Neural cell (in vitro differentiated cells): ENCODE data around the gene ZNF440. TPM values are rescaled to one million over a fixed set of nuclear protein-coding genes. Genes with fewer than 3 reads are reported as not detected.

Source experiments
- H2AFZ ChIP-seq: fragments of 200-600, 300-800 bp; sonication (generic), shearing (Covaris generic); 2 replicates; pipeline ENCODE4 v1.6.0; 2014; ENCODE audit warnings: low read depth, mild to moderate bottlenecking, antibody characterized with exemption, low read length, moderate library complexity
- H3F3A ChIP-seq: fragments of 200-600 bp; shearing (Covaris generic); 2 replicates; pipeline ENCODE4 v1.6.1; 2016; ENCODE audit warnings: mild to moderate bottlenecking, moderate library complexity, mixed read lengths, antibody characterized with exemption, low read length; ENCODE audit not compliant: insufficient read depth, poor library complexity, severe bottlenecking
- H3K27ac ChIP-seq: fragments of 200-600, 300-800 bp; sonication (generic), shearing (Covaris generic); 2 replicates; pipeline ENCODE4 v1.5.1; 2014; ENCODE audit warnings: mild to moderate bottlenecking, low read length, moderate library complexity
- H3K27me3 ChIP-seq: fragments of 300-800, 200-600 bp; sonication (generic), shearing (Covaris generic); 2 replicates; pipeline ENCODE4 v1.6.0; 2014; ENCODE audit warnings: mild to moderate bottlenecking, low read depth, low read length, moderate library complexity; ENCODE audit not compliant: insufficient read depth
- H3K36me3 ChIP-seq: fragments of 300-800, 200-600 bp; sonication (generic), shearing (Covaris generic); 2 replicates; pipeline ENCODE4 v1.5.1; 2014; ENCODE audit warnings: mild to moderate bottlenecking, antibody characterized with exemption, low read length, moderate library complexity; ENCODE audit not compliant: insufficient read depth
- H3K4me2 ChIP-seq: fragments of 300-800, 200-600 bp; sonication (generic), shearing (Covaris generic); 2 replicates; pipeline ENCODE4 v1.6.0; 2014; ENCODE audit warnings: mild to moderate bottlenecking, low read length
- H3K4me3 ChIP-seq: fragments of 300-800, 200-600 bp; sonication (generic), shearing (Covaris generic); 2 replicates; pipeline ENCODE4 v1.5.1; 2014; ENCODE audit warnings: mild to moderate bottlenecking, low read length, moderate library complexity
- H3K79me2 ChIP-seq: fragments of 200-600 bp; shearing (Covaris generic); replicated peaks from 2 replicates; pipeline ENCODE4 v1.6.0; 2014; ENCODE audit warnings: mild to moderate bottlenecking, low read length, moderate library complexity; ENCODE audit not compliant: insufficient read depth
- H3K9ac ChIP-seq: fragments of 300-800, 200-600 bp; sonication (generic), shearing (Covaris generic); 2 replicates; pipeline ENCODE4 v1.6.1; 2016; ENCODE audit warnings: mild to moderate bottlenecking, low read length, mixed read lengths
- H3K9me2 ChIP-seq: fragments of 200-600 bp; shearing (Covaris generic); 2 replicates; pipeline ENCODE4 v1.6.1; 2016; ENCODE audit warnings: mild to moderate bottlenecking, low read length, mixed read lengths; ENCODE audit not compliant: insufficient read depth
- H3K9me3 ChIP-seq: fragments of 200-600, 300-800 bp; sonication (generic), shearing (Covaris generic); 2 replicates; pipeline ENCODE4 v1.6.1; 2016; ENCODE audit warnings: mild to moderate bottlenecking, mixed run types, low read length, moderate library complexity, mixed read lengths
- H4K20me1 ChIP-seq: fragments of 200-600 bp; shearing (Covaris generic); 2 replicates; pipeline ENCODE4 v1.6.1; 2016; ENCODE audit warnings: mild to moderate bottlenecking, mixed run types; ENCODE audit not compliant: insufficient read depth
- EP300 ChIP-seq: fragments of 450-650 bp; conservative IDR thresholded peaks from 2 replicates; pipeline ENCODE4 v1.6.1; 2014; ENCODE audit warnings: antibody characterized with exemption, mild to moderate bottlenecking, moderate library complexity; ENCODE audit not compliant: poor library complexity, severe bottlenecking
- EZH2 ChIP-seq: fragments of 200-600, 300-800 bp; shearing (Covaris generic), sonication (generic); IDR thresholded peaks from 2 replicates; pipeline ENCODE4 v1.6.1; 2014; ENCODE audit warnings: antibody characterized with exemption, low read length, borderline replicate concordance, mild to moderate bottlenecking; ENCODE audit not compliant: insufficient read depth, poor library complexity, severe bottlenecking
- MXI1 ChIP-seq: fragments of 450-650 bp; conservative IDR thresholded peaks from 2 replicates; pipeline ENCODE4 v1.6.1; 2014; ENCODE audit warnings: antibody characterized with exemption, mild to moderate bottlenecking; ENCODE audit not compliant: poor library complexity, severe bottlenecking
- POLR2AphosphoS5 ChIP-seq: IDR thresholded peaks from 2 replicates; pipeline ENCODE4 v1.6.1; 2012
- RAD21 ChIP-seq: fragments of 450-650 bp; conservative IDR thresholded peaks from 2 replicates; pipeline ENCODE4 v1.6.1; 2014; ENCODE audit warnings: antibody characterized with exemption, mild to moderate bottlenecking, moderate library complexity
- SMC3 ChIP-seq: fragments of 450-650 bp; conservative IDR thresholded peaks from 2 replicates; pipeline ENCODE4 v1.6.1; 2014; ENCODE audit warnings: antibody characterized with exemption, mild to moderate bottlenecking, moderate library complexity; ENCODE audit not compliant: poor library complexity
- TAF1 ChIP-seq: IDR thresholded peaks from 2 replicates; pipeline ENCODE4 v1.6.1; 2012; ENCODE audit warnings: low read depth
- polyA plus RNA-seq: library from polyadenylated mRNA; depleted of rRNA; stranded (reverse); fragments of >200 nt; gene quantifications from 2 replicates; pipeline ENCODE4 v1.2.3, GENCODE V29; 2014
- TF ChIP-seq, protein P1 (sequence below): IDR thresholded peaks from 2 replicates; pipeline ENCODE4 v1.6.1; 2012; ENCODE audit warnings: borderline replicate concordance
- TF ChIP-seq, protein P2 (sequence below): fragments of 450-650 bp; IDR thresholded peaks from 2 replicates; pipeline ENCODE4 v1.5.1; 2014; ENCODE audit warnings: antibody characterized with exemption, mild to moderate bottlenecking, moderate library complexity; ENCODE audit not compliant: poor library complexity, severe bottlenecking

The ZNF440 gene
- polyA plus RNA-seq, 1 donor from 2014 or later = 26.6 TPM

DNA sequence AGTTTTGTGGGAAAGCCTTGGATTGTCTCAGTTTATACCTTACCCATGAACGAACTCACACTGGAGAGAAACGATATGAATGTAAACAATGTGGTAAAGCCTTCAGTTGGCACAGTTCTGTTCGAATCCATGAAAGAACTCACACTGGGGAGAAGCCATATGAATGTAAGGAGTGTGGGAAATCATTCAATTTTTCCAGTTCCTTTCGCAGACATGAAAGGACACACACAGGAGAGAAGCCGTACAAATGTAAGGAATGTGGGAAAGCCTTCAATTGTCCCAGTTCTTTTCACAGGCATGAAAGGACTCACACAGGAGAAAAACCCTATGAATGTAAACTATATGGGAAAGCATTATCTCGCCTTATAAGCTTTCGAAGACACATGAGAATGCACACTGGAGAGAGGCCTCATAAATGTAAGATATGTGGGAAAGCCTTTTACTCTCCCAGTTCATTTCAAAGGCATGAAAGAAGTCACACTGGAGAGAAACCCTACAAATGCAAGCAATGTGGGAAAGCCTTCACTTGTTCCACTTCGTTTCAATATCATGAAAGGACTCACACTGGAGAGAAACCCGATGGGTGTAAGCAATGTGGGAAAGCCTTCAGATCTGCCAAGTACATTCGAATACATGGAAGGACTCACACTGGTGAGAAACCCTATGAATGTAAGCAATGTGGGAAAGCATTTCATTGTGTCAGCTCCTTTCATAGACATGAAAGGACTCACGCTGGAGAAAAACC, 7.5 kb upstream of the ZNF440 start:
- TF ChIP-seq, protein P1, sequence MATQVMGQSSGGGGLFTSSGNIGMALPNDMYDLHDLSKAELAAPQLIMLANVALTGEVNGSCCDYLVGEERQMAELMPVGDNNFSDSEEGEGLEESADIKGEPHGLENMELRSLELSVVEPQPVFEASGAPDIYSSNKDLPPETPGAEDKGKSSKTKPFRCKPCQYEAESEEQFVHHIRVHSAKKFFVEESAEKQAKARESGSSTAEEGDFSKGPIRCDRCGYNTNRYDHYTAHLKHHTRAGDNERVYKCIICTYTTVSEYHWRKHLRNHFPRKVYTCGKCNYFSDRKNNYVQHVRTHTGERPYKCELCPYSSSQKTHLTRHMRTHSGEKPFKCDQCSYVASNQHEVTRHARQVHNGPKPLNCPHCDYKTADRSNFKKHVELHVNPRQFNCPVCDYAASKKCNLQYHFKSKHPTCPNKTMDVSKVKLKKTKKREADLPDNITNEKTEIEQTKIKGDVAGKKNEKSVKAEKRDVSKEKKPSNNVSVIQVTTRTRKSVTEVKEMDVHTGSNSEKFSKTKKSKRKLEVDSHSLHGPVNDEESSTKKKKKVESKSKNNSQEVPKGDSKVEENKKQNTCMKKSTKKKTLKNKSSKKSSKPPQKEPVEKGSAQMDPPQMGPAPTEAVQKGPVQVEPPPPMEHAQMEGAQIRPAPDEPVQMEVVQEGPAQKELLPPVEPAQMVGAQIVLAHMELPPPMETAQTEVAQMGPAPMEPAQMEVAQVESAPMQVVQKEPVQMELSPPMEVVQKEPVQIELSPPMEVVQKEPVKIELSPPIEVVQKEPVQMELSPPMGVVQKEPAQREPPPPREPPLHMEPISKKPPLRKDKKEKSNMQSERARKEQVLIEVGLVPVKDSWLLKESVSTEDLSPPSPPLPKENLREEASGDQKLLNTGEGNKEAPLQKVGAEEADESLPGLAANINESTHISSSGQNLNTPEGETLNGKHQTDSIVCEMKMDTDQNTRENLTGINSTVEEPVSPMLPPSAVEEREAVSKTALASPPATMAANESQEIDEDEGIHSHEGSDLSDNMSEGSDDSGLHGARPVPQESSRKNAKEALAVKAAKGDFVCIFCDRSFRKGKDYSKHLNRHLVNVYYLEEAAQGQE = no peak
- TF ChIP-seq EP300 = no peak
- no peak for TF ChIP-seq EZH2
- TF ChIP-seq MXI1 = no peak
- TF ChIP-seq TAF1 = no peak
- no peak for TF ChIP-seq SMC3
- TF ChIP-seq RAD21 = no peak
- no peak for TF ChIP-seq POLR2AphosphoS5
- TF ChIP-seq, protein P2, sequence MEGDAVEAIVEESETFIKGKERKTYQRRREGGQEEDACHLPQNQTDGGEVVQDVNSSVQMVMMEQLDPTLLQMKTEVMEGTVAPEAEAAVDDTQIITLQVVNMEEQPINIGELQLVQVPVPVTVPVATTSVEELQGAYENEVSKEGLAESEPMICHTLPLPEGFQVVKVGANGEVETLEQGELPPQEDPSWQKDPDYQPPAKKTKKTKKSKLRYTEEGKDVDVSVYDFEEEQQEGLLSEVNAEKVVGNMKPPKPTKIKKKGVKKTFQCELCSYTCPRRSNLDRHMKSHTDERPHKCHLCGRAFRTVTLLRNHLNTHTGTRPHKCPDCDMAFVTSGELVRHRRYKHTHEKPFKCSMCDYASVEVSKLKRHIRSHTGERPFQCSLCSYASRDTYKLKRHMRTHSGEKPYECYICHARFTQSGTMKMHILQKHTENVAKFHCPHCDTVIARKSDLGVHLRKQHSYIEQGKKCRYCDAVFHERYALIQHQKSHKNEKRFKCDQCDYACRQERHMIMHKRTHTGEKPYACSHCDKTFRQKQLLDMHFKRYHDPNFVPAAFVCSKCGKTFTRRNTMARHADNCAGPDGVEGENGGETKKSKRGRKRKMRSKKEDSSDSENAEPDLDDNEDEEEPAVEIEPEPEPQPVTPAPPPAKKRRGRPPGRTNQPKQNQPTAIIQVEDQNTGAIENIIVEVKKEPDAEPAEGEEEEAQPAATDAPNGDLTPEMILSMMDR = no peak
- Histone ChIP-seq H3F3A (no peaks in the 10 kb centered on the region), H3K9me2 (no peaks in the 10 kb centered on the region), H3K27me3 (no peaks in the 10 kb centered on the region), H4K20me1 (no peaks in the 10 kb centered on the region), H2AFZ (no peak overlapping the region), H3K4me3 (no peak overlapping the region), H3K9ac (no peak overlapping the region), H3K4me2 (no peak overlapping the region), H3K36me3 (peaks cover 30% of the 10 kb centered on the region), H3K79me2 (peaks cover 17% of the 10 kb centered on the region), H3K27ac (no peak overlapping the region), H3K9me3 (peaks cover 29% of the 10 kb centered on the region)

GRCh38 chr19:11807099-11807380, 7.0 kb upstream of the ZNF440 start:
- no peaks in the 10 kb centered on the region for H3K27me3 ChIP-seq
- no peak overlapping the region for H3K9ac ChIP-seq
- H3K27ac ChIP-seq = no peak overlapping the region

More at GRCh38 chr19:11807099-11807380, 7.0 kb upstream of the ZNF440 start:
- H3K4me3 ChIP-seq = no peak overlapping the region
- H3F3A ChIP-seq = no peaks in the 10 kb centered on the region
- peaks cover 12% of the 10 kb centered on the region for H3K79me2 ChIP-seq
- H3K4me2 ChIP-seq = no peak overlapping the region
- H2AFZ ChIP-seq = no peak overlapping the region
- H3K9me3 ChIP-seq = peaks cover 29% of the 10 kb centered on the region
- no peak for TF ChIP-seq TAF1
- no peak for TF ChIP-seq RAD21
- TF ChIP-seq, protein P2 = no peak
- TF ChIP-seq, protein P1 = no peak
- TF ChIP-seq EZH2 = no peak
- TF ChIP-seq POLR2AphosphoS5 = no peak
- no peak for TF ChIP-seq EP300
- TF ChIP-seq MXI1 = no peak
- no peak for TF ChIP-seq SMC3
- H3K9me2 ChIP-seq = no peaks in the 10 kb centered on the region
- no peaks in the 10 kb centered on the region for H4K20me1 ChIP-seq
- peaks cover 30% of the 10 kb centered on the region for H3K36me3 ChIP-seq
